ENCODE measurements around the gene GABARAPL2. TPM values are rescaled to one million over a fixed set of nuclear protein-coding genes. Genes with fewer than 3 reads are reported as not detected.

GABARAPL2 gene
- total and polyA plus RNA-seq, 2 experiments from 2014 or later = 47.8 to 130 TPM

DNA sequence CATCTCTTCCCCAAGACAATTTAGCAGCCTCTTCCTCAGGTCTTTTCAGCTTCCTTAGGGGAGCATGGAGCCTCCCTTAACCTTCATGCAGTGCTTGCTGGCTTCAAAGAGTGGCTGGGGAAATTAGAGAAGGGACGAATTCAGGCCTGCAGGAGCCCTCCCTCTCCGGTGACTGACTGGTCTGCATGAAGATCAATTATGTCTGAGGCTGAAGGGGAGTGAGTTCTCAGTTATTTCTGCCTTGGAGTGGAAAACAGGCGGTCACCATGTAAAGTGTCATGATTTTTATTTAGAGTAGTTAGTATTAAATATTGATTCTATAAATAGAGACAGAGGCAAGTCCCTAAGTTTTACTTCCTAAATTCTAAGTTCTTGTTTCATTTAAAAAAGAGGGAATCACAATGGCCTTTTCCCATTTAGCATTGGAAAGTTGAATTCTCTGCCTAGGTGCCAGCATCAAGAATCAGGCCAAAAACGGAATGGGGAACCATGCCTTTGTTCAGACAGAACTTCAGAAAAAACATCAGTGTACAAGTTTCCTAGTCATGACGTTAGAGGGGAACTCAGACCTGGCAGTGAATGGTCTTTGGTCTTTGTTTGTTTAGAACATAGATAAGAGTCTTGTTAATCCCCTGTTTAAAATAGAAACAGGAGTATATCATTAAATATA is 4.4 kb downstream of the GABARAPL2 start (continued):
- TF ChIP-seq, protein P1, sequence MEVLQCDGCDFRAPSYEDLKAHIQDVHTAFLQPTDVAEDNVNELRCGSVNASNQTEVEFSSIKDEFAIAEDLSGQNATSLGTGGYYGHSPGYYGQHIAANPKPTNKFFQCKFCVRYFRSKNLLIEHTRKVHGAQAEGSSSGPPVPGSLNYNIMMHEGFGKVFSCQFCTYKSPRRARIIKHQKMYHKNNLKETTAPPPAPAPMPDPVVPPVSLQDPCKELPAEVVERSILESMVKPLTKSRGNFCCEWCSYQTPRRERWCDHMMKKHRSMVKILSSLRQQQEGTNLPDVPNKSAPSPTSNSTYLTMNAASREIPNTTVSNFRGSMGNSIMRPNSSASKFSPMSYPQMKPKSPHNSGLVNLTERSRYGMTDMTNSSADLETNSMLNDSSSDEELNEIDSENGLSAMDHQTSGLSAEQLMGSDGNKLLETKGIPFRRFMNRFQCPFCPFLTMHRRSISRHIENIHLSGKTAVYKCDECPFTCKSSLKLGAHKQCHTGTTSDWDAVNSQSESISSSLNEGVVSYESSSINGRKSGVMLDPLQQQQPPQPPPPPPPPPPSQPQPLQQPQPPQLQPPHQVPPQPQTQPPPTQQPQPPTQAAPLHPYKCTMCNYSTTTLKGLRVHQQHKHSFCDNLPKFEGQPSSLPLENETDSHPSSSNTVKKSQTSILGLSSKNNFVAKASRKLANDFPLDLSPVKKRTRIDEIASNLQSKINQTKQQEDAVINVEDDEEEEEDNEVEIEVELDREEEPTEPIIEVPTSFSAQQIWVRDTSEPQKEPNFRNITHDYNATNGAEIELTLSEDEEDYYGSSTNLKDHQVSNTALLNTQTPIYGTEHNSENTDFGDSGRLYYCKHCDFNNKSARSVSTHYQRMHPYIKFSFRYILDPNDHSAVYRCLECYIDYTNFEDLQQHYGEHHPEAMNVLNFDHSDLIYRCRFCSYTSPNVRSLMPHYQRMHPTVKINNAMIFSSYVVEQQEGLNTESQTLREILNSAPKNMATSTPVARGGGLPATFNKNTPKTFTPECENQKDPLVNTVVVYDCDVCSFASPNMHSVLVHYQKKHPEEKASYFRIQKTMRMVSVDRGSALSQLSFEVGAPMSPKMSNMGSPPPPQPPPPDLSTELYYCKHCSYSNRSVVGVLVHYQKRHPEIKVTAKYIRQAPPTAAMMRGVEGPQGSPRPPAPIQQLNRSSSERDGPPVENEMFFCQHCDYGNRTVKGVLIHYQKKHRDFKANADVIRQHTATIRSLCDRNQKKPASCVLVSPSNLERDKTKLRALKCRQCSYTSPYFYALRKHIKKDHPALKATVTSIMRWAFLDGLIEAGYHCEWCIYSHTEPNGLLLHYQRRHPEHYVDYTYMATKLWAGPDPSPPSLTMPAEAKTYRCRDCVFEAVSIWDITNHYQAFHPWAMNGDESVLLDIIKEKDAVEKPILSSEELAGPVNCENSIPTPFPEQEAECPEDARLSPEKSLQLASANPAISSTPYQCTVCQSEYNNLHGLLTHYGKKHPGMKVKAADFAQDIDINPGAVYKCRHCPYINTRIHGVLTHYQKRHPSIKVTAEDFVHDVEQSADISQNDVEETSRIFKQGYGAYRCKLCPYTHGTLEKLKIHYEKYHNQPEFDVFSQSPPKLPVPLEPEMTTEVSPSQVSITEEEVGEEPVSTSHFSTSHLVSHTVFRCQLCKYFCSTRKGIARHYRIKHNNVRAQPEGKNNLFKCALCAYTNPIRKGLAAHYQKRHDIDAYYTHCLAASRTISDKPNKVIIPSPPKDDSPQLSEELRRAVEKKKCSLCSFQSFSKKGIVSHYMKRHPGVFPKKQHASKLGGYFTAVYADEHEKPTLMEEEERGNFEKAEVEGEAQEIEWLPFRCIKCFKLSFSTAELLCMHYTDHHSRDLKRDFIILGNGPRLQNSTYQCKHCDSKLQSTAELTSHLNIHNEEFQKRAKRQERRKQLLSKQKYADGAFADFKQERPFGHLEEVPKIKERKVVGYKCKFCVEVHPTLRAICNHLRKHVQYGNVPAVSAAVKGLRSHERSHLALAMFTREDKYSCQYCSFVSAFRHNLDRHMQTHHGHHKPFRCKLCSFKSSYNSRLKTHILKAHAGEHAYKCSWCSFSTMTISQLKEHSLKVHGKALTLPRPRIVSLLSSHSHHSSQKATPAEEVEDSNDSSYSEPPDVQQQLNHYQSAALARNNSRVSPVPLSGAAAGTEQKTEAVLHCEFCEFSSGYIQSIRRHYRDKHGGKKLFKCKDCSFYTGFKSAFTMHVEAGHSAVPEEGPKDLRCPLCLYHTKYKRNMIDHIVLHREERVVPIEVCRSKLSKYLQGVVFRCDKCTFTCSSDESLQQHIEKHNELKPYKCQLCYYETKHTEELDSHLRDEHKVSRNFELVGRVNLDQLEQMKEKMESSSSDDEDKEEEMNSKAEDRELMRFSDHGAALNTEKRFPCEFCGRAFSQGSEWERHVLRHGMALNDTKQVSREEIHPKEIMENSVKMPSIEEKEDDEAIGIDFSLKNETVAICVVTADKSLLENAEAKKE (CRISPR knock-in tag; IDR thresholded peaks at IDR 0.05) = no peak
- no peak for TF ChIP-seq CREB1 (CRISPR knock-in tag; IDR thresholded peaks at IDR 0.05; ENCODE audit: low read depth)
- TF ChIP-seq, protein P2, sequence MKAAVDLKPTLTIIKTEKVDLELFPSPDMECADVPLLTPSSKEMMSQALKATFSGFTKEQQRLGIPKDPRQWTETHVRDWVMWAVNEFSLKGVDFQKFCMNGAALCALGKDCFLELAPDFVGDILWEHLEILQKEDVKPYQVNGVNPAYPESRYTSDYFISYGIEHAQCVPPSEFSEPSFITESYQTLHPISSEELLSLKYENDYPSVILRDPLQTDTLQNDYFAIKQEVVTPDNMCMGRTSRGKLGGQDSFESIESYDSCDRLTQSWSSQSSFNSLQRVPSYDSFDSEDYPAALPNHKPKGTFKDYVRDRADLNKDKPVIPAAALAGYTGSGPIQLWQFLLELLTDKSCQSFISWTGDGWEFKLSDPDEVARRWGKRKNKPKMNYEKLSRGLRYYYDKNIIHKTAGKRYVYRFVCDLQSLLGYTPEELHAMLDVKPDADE (IDR thresholded peaks at IDR 0.05) = no peak
- TF ChIP-seq, protein P3, sequence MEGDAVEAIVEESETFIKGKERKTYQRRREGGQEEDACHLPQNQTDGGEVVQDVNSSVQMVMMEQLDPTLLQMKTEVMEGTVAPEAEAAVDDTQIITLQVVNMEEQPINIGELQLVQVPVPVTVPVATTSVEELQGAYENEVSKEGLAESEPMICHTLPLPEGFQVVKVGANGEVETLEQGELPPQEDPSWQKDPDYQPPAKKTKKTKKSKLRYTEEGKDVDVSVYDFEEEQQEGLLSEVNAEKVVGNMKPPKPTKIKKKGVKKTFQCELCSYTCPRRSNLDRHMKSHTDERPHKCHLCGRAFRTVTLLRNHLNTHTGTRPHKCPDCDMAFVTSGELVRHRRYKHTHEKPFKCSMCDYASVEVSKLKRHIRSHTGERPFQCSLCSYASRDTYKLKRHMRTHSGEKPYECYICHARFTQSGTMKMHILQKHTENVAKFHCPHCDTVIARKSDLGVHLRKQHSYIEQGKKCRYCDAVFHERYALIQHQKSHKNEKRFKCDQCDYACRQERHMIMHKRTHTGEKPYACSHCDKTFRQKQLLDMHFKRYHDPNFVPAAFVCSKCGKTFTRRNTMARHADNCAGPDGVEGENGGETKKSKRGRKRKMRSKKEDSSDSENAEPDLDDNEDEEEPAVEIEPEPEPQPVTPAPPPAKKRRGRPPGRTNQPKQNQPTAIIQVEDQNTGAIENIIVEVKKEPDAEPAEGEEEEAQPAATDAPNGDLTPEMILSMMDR (conservative IDR thresholded peaks at IDR 0.05; ENCODE audit: low read depth in 2 of 2) = no peak
- TF ChIP-seq ZNF114 (CRISPR knock-in tag; IDR thresholded peaks at IDR 0.05) = no peak
- no peak for TF ChIP-seq STAT1 (IDR thresholded peaks at IDR 0.05; ENCODE audit: unreplicated experiment)
- no peak for TF ChIP-seq EZH2phosphoT487 (IDR thresholded peaks at IDR 0.05; ENCODE audit: unreplicated experiment)
